GM19452 (cell line): ENCODE results near the gene DDX41.
"Not testable (repeated sequence)": the region's sequence is repeated elsewhere in the genome, so short reads cannot be mapped to it uniquely, and the experiment has no call there.

ENCODE experiments used
- ATAC-seq: cut with Tn5 transposase; IDR thresholded peaks from one replicate; pipeline ENCODE4 v1.9.1; 2021; ENCODE audit not compliant: unreplicated experiment

DDX41 gene

GRCh38 chr5:177486256-177486655 lies 30.5 kb downstream of the DDX41 start:
- no peak for ATAC-seq

GRCh38 chr5:177485753-177486152 lies 31.0 kb downstream of the DDX41 start:
- ATAC-seq = not testable (repeated sequence)

- no peak for ATAC-seq
Observed at GRCh38 chr5:177484902-177485549, 31.7 kb downstream of the DDX41 start.

DNA sequence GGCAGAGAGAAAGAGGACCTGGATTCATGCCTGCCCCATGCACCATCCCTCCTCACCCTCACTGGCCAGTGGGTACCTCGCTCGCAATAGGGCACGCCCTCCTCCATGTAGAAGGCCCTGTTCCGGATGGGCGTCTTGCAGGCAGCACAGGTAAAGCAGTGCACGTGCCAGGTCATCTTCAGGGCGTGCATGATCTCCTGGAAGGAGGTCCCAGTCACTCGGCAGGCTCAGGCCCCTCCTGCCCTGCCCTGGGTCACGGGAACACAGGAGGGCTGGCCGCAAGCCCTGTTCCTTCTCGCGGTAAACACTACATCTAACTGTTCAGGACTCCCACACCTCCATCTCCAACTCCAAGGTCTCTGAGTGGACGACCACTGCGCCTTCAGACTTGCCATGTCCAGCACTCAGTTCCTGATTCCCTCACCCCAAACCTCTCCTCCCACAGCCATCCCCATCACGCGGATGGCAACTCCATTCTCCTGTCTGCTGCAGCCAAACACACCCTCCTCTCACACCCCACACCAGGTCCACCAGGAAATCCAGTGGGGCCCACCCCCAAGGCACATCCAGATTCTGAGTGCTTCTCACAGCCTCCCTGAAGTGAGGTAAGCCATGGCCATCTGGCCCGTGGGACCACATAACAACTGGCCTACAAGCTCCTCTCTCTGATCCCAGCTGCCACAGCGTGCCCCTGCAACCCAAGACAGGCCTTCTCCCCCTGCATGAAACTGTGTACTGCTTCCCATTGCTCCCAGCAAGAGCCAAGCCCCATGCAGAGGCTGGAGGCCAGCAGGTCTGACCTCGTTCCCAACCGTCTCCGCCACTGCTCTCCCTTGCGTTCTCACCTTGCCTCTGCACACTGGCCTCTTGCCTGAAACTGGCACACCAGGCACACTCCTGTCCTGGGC lies 32.5 kb downstream of the DDX41 start:
- no peak for ATAC-seq

GRCh38 chr5:177483042-177483441 lies 33.7 kb downstream of the DDX41 start:
- ATAC-seq = no peak

- ATAC-seq = no peak
Observed at GRCh38 chr5:177482359-177482795, 34.4 kb downstream of the DDX41 start.

GRCh38 chr5:177479774-177480173 lies 37.0 kb downstream of the DDX41 start:
- ATAC-seq = no peak

DNA sequence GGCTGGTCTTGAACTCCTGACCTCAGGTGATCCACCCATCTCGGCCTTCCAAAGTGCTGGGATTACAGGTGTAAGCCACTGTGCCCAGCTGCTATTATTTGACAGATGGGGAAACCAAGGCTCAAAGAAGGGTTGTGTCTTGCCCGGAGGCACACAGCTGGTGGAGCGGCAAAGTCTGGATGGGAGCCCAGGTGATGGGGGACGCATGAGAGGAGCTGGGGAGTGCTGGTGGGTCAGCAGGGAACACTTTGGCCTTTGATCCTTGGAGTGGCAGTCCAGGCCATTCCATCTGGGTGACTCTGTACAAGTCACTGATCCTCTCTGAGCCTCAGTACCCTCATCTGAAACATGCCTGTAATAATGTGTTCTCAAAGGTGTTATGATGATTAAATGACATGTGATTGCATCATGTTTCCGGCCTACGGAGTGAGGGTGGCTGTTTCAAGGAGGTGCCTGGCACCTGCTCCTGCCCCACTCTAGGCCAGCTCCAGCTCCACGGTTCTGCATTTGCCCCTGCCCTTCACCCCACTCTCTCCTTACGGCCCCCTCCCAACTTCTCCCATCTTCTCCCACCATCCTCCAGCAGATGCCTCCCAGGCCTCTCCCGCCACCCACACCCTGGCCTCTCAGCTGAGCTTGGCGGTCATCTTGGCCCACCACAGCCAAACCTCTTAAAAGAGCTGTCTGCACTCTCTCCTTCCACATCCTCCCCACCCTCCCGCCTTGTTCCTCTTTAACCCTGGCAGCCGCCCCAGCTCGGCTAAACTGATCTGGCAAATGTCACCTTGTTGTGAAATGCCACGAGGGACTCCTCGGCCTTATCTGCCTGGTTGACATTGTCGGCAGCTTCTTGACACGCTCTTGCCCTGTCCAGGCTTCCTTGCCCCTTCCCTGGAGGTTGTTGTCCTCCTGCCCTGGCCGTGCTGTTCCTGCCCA lies 37.8 kb downstream of the DDX41 start:
- no peak for ATAC-seq

GRCh38 chr5:177477701-177478477 lies 38.9 kb downstream of the DDX41 start:
- no peak for ATAC-seq

- no peak for ATAC-seq
Observed at GRCh38 chr5:177476531-177477233, 40.1 kb downstream of the DDX41 start.

DNA sequence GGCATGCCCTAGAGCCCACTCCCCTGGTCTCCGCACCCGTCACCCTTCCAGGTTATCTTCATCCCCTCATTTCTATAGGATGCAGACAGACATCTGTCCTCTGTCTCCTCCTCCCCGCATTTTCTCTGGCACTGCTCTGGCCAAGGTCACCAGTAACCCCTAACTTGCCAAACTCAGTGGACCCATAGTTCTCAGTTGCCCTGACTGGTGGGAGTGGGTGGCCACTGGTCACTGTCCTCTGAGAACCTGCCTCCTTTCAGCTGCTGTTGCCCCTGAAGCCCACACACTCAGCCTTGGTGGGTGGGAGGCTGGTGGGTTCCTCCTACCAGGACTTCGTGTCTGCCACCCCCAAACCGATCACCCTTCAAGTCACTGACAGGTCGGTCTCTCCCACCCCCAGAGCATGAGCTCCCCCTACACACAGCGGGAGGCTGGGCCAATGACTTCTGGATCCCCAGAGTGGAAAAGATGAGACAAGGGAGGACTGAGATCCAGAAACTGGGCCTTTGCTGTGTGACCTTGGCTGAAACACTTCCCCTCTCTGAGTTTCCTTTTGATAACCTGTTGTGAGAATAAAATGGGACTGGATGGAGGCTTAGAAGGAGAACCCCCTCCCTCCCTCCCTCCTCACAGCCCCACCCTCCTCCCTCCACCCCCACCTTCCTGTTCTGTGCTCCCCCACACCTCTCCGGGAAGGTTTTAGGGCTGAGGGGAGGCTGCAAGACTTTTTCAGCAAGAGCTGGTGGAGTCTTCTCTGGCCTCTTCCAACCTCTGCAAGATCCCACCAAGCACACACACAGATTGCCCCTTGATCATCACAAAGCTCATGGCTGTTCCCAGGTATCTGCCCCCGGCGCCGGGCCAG lies 41.0 kb downstream of the DDX41 start:
- ATAC-seq = no peak

GRCh38 chr5:177474846-177475562 lies 41.8 kb downstream of the DDX41 start:
- no peak for ATAC-seq

GRCh38 chr5:177474002-177474476 lies 42.7 kb downstream of the DDX41 start:
- ATAC-seq = no peak

DNA sequence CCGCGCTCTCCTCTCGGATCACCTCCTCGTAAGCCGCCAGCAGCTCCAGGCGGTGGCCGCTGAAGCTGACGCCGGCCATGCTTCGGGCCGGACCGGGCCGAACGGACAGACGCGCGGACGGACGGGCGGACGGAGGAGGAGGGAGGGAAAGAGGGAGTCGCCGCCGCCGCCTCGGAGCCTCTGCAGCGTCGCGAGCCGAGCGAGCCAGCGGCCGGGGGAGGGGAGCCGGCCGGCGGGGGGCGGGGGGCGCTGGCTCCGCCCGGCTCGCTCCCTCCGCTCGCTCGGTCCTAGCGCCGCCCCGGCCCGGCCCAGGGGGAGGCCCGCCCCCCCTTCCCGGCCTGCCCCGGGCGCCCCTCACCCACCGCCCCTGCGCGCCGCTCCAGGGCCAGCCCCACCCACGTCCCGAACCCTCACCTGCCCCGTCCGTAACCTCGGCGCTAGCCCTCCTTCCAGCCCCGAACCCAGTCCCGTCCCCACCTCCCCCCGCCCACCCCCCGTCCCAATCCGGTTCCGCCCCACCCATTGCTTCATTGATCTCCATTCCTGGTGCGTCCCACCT lies 43.2 kb downstream of the DDX41 start, which contains the start of gene DBN1:
TSS of gene DBN1 (minus strand) at position 192 of the 559 bp plus-strand sequence. CDS start at position 79, 113 bp downstream.
- peak; percentile 33 for ATAC-seq

DNA sequence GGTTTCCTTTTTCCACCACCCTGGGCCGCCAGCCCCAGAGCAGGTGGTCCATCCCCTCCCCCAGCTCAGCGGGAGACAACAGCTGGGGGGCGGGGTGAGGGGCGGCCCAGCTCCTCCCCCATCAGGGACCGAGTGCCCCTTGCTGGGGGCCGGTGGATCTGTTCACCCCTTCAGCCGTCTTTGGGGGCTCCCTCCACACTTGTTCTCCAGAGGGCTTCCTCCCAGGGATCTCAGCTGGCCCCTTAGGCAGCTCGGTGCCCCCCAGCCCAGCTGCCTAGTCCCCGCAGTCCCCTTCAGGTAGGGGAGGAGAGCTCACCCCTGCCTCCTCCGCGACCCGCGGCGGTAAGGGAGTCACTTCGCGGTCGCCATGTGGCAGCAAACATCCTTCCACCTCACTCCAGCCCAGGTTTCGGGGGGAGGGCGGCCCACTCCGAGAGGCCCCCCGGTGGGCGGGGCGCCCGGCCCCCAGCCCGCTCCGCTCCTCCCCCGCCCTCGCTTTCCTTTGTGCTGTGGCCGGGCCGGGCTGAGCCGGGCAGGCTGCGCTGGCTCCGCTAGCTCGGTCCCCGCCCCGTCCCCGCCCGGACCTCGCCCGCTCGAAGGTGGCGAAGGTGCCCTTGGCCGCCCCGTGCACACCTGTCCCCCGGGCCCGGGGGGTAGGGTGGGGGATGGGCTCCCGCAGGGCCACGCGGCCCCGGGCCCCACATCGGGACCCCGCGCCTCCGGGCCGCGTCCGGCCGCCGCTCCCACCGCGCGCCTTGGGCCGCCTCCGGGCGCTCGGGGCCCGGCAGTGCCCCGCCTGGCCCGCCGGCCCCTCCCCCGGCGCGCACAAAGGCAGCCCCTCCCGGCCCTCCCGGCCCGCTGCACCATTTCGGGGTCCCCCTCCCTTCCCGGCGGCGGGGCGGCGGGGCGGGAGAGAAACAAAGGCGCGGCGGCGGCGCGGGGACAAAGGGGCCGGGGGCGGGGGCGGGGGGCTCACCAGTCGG lies 44.0 kb downstream of the DDX41 start:
- ATAC-seq = peak; percentile 51

GRCh38 chr5:177471610-177472356 lies 45.0 kb downstream of the DDX41 start:
- ATAC-seq = no peak
